ENCODE results near the gene CENPC.

- TF ChIP-seq CTCF (conservative IDR thresholded peaks at IDR 0.05 in 1 of 2, IDR thresholded peaks at IDR 0.05 in 1 of 2; ENCODE audit: low read depth in 1 of 2, low read length in 2 of 2) = no peak
- no peak for TF ChIP-seq EZH2 (IDR thresholded peaks at IDR 0.05; ENCODE audit: low read length, missing control alignments)
Measured at GRCh38 chr4:67573193-67573592, 27.9 kb upstream of the CENPC start.

All from fibroblast of lung (primary cell).